Duodenal mucosa (tissue), 2 donors: Measurements from ENCODE around the gene CMC2.

Source experiments
- H3K27ac ChIP-seq: one replicate; pipeline ENCODE4 v1.7.0; 2013; ENCODE audit warnings: low read depth, low read length
- H3K27me3 ChIP-seq, 2 donors: one replicate each; pipeline ENCODE4 v1.7.0; 2013; ENCODE audit warnings: low read length in 2 of 2, control low read depth in 1 of 2; ENCODE audit not compliant: insufficient read depth in 2 of 2, control insufficient read depth in 1 of 2
- H3K36me3 ChIP-seq, 2 donors: one replicate each; pipeline ENCODE4 v1.7.0; 2013; ENCODE audit warnings: low read length in 2 of 2, control low read depth in 1 of 2; ENCODE audit not compliant: insufficient read depth in 2 of 2, control insufficient read depth in 1 of 2
- H3K4me1 ChIP-seq, 2 donors: one replicate each; pipeline ENCODE4 v1.7.0; 2013; ENCODE audit warnings: low read length in 2 of 2, control low read depth in 1 of 2; ENCODE audit not compliant: insufficient read depth in 2 of 2, control insufficient read depth in 1 of 2
- H3K4me3 ChIP-seq, 2 donors: one replicate each; pipeline ENCODE4 v1.7.0; 2013; ENCODE audit warnings: low read length in 2 of 2, low read depth in 1 of 2
- H3K9ac ChIP-seq, 2 donors: one replicate each; pipeline ENCODE4 v1.7.0; 2013; ENCODE audit warnings: low read length in 2 of 2, low read depth in 1 of 2
- H3K9me3 ChIP-seq, 2 donors: one replicate each; pipeline ENCODE4 v1.7.0; 2013; ENCODE audit warnings: low read length in 2 of 2, control low read depth in 1 of 2; ENCODE audit not compliant: control insufficient read depth in 1 of 2

The CMC2 gene

GRCh38 chr16:80938004-80938878 is 68.4 kb downstream of the CMC2 start:
- Histone ChIP-seq H3K4me3 (no peak overlapping the region), H3K27me3 (peaks cover 0 to 5% of the 10 kb centered on the region in 2 donors), H3K36me3 (no peaks in the 10 kb centered on the region), H3K27ac (no peak overlapping the region), H3K9me3 (no peaks in the 10 kb centered on the region), H3K4me1 (peaks cover 0 to 3% of the 10 kb centered on the region in 2 donors), H3K9ac (no peak overlapping the region)

GRCh38 chr16:80936410-80936809 is 70.3 kb downstream of the CMC2 start:
- H3K36me3 ChIP-seq = no peaks in the 10 kb centered on the region
- H3K4me1 ChIP-seq = peaks cover 5 to 9% of the 10 kb centered on the region in 2 donors
- no peak overlapping the region for H3K27ac ChIP-seq
- H3K9me3 ChIP-seq = no peaks in the 10 kb centered on the region
- H3K4me3 ChIP-seq = no peak overlapping the region
- H3K9ac ChIP-seq = no peak overlapping the region
- H3K27me3 ChIP-seq = peaks cover 0 to 5% of the 10 kb centered on the region in 2 donors

DNA sequence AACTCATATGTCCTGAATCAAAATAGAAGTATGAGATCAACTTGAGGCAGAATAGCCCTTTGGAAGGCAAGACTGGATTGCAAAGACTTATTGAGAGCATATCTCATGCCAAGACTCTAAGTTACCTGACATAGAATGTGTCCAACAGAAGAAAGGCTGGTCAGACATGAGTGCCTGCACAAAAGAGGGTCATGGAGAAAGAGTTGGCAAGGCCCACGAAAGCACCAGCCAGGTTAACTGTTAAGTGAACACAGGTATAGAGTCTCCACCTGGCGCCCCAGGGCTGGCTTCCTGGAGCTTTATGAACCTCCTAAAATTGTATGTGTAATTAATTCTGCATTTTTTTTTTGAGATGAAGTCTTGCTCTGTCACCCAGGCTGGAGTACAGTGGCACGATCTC is 71.0 kb downstream of the CMC2 start:
- Histone ChIP-seq H3K27me3 (peaks cover 0 to 5% of the 10 kb centered on the region in 2 donors), H3K9ac (no peak overlapping the region), H3K4me1 (peaks cover 5 to 9% of the 10 kb centered on the region in 2 donors), H3K9me3 (no peaks in the 10 kb centered on the region), H3K36me3 (no peaks in the 10 kb centered on the region), H3K4me3 (no peak overlapping the region), H3K27ac (no peak overlapping the region)

DNA sequence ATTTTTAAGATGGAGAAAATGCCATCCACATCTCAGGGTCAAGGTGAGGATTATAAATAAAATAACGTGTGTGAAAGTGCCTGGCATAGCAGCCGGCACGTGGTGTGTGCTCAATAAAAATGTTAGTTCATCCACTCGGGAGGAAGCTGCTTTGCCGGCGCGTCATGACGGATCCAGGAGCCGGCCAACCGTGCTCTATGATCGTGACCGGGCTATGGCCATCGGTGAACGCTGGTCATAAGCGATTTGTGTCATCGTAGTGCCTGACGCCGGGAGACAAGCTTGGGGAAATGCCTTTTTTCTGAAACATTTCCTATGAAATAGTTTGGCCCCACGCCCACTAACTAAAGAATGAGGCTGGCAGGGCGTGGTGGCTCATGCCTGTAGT is 74.0 kb downstream of the CMC2 start:
- Histone ChIP-seq H3K9ac (peak overlapping the region in 1 of 2 donors; percentile 30), H3K4me3 (peak overlapping the region; percentile 57 to 70), H3K27me3 (peaks cover 0 to 5% of the 10 kb centered on the region in 2 donors)

GRCh38 chr16:80931801-80932707 is 74.6 kb downstream of the CMC2 start:
- H3K4me1 ChIP-seq = peaks cover 5 to 6% of the 10 kb centered on the region in 2 donors
- H3K9ac ChIP-seq = peak overlapping the region; percentile 30 to 66
- peaks cover 0 to 5% of the 10 kb centered on the region in 2 donors for H3K27me3 ChIP-seq
- no peaks in the 10 kb centered on the region for H3K36me3 ChIP-seq
- no peaks in the 10 kb centered on the region for H3K9me3 ChIP-seq
- H3K4me3 ChIP-seq = peak overlapping the region; percentile 57 to 70
- H3K27ac ChIP-seq = peak overlapping the region; percentile 48

More for the DNA sequence above, 74.0 kb downstream of the CMC2 start:
- Histone ChIP-seq H3K27ac (no peak overlapping the region), H3K9me3 (no peaks in the 10 kb centered on the region), H3K4me1 (peaks cover 5 to 6% of the 10 kb centered on the region in 2 donors), H3K36me3 (no peaks in the 10 kb centered on the region)

DNA sequence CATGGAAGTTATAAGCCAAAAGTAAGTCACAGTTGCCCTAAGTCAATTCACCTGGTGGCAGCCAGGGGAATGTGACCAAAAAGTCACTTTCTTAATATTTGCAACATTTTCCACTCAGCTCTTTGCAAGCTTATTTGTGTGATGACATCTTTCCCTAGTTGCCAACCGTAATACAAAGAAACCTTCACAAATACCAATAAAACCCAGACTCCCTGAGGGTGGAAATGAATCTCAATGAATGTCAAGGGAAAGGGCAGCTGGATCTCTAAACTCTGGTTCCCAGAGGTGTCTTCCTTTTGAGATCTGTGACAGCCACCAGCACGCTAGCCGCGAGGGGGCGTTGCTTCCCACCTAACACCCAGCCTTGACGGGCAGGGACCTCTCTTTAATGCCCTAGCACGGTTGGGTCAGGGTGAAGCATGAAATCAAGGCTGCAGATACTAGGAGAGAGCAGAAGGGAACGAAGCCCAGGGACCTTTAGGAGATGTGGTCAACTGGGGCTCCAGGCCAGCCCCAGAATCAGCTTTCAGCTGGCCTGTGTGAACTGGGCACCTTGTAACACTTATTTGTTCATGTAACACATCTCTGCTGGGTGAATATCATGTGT is 82.2 kb downstream of the CMC2 start:
- Histone ChIP-seq H3K36me3 (no peaks in the 10 kb centered on the region), H3K9ac (no peak overlapping the region), H3K27me3 (no peaks in the 10 kb centered on the region), H3K9me3 (no peaks in the 10 kb centered on the region), H3K4me1 (no peaks in the 10 kb centered on the region), H3K4me3 (no peak overlapping the region), H3K27ac (no peak overlapping the region)

DNA sequence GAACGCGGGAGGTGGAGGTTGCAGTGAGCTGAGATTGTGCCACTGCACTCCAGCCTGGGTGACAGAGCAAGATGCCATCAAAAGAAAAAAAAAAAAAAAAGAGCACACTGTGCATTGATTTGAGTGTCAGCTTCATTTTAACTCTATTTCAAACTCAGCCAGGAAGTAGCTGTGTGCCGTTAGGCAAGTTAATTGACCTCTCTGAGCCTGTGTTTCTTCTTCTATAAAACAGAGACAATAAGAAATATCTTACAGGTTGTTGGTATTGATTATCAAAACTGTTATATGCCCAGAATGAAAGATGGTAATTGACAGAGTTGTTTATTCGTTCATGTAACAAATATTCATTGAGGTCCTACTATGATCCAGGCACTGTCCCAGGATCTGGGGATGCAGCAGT is 83.3 kb downstream of the CMC2 start:
- H3K9ac ChIP-seq = no peak overlapping the region
- no peak overlapping the region for H3K27ac ChIP-seq
- no peaks in the 10 kb centered on the region for H3K9me3 ChIP-seq
- H3K27me3 ChIP-seq = no peaks in the 10 kb centered on the region
- H3K4me3 ChIP-seq = no peak overlapping the region
- no peaks in the 10 kb centered on the region for H3K36me3 ChIP-seq
- H3K4me1 ChIP-seq = no peaks in the 10 kb centered on the region
